Kidney (tissue), 14 donors: ENCODE results near the gene TMEM178B. TPM values are rescaled to one million over a fixed set of nuclear protein-coding genes. Genes with fewer than 3 reads are reported as not detected.
"Not testable (repeated sequence)": the region's sequence is repeated elsewhere in the genome, so short reads cannot be mapped to it uniquely, and the experiment has no call there.

Experiments
- DNase-seq, 5 donors: peaks; one replicate each; pipeline ENCODE4 v3.0.0-alpha.2; 2013 to 2020
- FAIRE-seq: peaks from 2 replicates; lab custom pipeline; 2012; peaks lifted over from hg19 to GRCh38; lab: Jason Lieb, UNC
- H3K27ac ChIP-seq, 2 donors: one replicate each; pipeline ENCODE4 v1.7.0; 2013; ENCODE audit warnings: low read depth in 2 of 2, low read length in 2 of 2, inconsistent platforms in 1 of 2
- H3K27me3 ChIP-seq: one replicate; pipeline ENCODE4 v1.7.1; 2013; ENCODE audit warnings: low read length, inconsistent platforms; ENCODE audit not compliant: control insufficient read depth, insufficient read depth
- H3K36me3 ChIP-seq, 3 donors: one replicate each; pipeline versions ENCODE4 v1.7.0 to v1.7.1; 2013; ENCODE audit warnings: low read length in 3 of 3, control low read depth in 1 of 3, inconsistent platforms in 1 of 3; ENCODE audit not compliant: insufficient read depth in 3 of 3, control insufficient read depth in 2 of 3
- H3K4me1 ChIP-seq, 3 donors: one replicate each; pipeline versions ENCODE4 v1.7.0 to v1.7.1; 2013; ENCODE audit warnings: low read length in 3 of 3, inconsistent platforms in 1 of 3, low read depth in 1 of 3; ENCODE audit not compliant: control insufficient read depth in 2 of 3, insufficient read depth in 2 of 3
- H3K4me3 ChIP-seq, 3 donors: one replicate each; pipeline versions ENCODE4 v1.7.0 to v1.8.1; 2013; ENCODE audit warnings: low read length in 3 of 3, control low read depth in 1 of 3, inconsistent platforms in 1 of 3
- H3K9ac ChIP-seq, 3 donors: one replicate each; pipeline versions ENCODE4 v1.7.0 to v1.7.1; 2013; ENCODE audit warnings: low read length in 3 of 3, control low read depth in 1 of 3, inconsistent platforms in 1 of 3
- H3K9me3 ChIP-seq, 3 donors: one replicate each; pipeline versions ENCODE4 v1.7.0 to v1.7.1; 2013; ENCODE audit warnings: low read length in 3 of 3, control low read depth in 1 of 3, inconsistent platforms in 1 of 3; ENCODE audit not compliant: control insufficient read depth in 2 of 3, insufficient read depth in 1 of 3
- CTCF ChIP-seq: IDR thresholded peaks from 3 replicates; pipeline ENCODE4 v1.5.1; 2012; ENCODE audit warnings: mild to moderate bottlenecking, moderate library complexity, borderline replicate concordance; ENCODE audit not compliant: insufficient read depth; ENCODE audit errors: extremely low read depth
- intact Hi-C: fragments of 100-400 bp; cut with DNase I; formaldehyde crosslinking; loops from one replicate; pipeline ENCODE4 v1.11.1; 2022
- polyA plus RNA-seq: library from polyadenylated mRNA; stranded (reverse); fragments of 350-450 nt; fragmentation: Illumina TruSeq; extraction: RNeasy Lipid Tissue Mini Kit (QIAGEN cat#74804); gene quantifications from one replicate; pipeline ENCODE4 v1.2.3, GENCODE V29; 2014; ENCODE audit warnings: low read depth, low replicate concordance; ENCODE audit not compliant: insufficient read depth
- total RNA-seq: library from RNA; stranded (reverse); fragmentation: NEBNext Ultra II Directional; extraction: Animal tissue kit (Norgen Biotek cat#: 25700); gene quantifications from one replicate; pipeline ENCODE4 v1.2.1, GENCODE V29; 2021
- donor health status: control.
- donor health status: control.
- donor health status: control.
- donor health status: control.
- donor health status: control.
- donor health status: DM: yes; HTN: yes; CAD: no.
- donor health status: Normal renal cell carcinoma (clear cell type).

Gene TMEM178B
- total and polyA plus RNA-seq, 2 donors from 2014 or later, result 0.58 to 20.0 TPM

- H3K27ac ChIP-seq, result no peak overlapping the region
- no peak for TF ChIP-seq CTCF
- DNase-seq (no peak), FAIRE-seq (no peak)
- H3K9me3 ChIP-seq, result no peaks in the 10 kb centered on the region
- H3K27me3 ChIP-seq, result no peaks in the 10 kb centered on the region
- no peak overlapping the region for H3K9ac ChIP-seq
- H3K4me1 ChIP-seq, result no peaks in the 10 kb centered on the region
- no peak overlapping the region for H3K4me3 ChIP-seq
- intact Hi-C loops, result no loop called here
- no peaks in the 10 kb centered on the region for H3K36me3 ChIP-seq
These were observed 40.3 kb downstream of the TMEM178B start for GRCh38 chr7:141114029-141114664.

GRCh38 chr7:141115965-141116364 lies 42.1 kb downstream of the TMEM178B start:
- FAIRE-seq, result no peak
- H3K4me1 ChIP-seq, result no peaks in the 10 kb centered on the region
- no peak overlapping the region for H3K9ac ChIP-seq
- no peak overlapping the region for H3K4me3 ChIP-seq
- H3K9me3 ChIP-seq, result no peaks in the 10 kb centered on the region
- H3K27ac ChIP-seq, result no peak overlapping the region
- no peaks in the 10 kb centered on the region for H3K36me3 ChIP-seq
- no peaks in the 10 kb centered on the region for H3K27me3 ChIP-seq
- DNase-seq, result no peak
- no peak for TF ChIP-seq CTCF
- intact Hi-C loops, result no loop called here

GRCh38 chr7:141116661-141117060 lies 42.8 kb downstream of the TMEM178B start:
- H3K9me3 ChIP-seq, H3K36me3 ChIP-seq, intact Hi-C loops, DNase-seq, H3K27me3 ChIP-seq, H3K27ac ChIP-seq, H3K4me3 ChIP-seq, H3K4me1 ChIP-seq, H3K9ac ChIP-seq, FAIRE-seq: not testable (repeated sequence)

- FAIRE-seq (no peak), DNase-seq (no peak)
- no peak overlapping the region for H3K27ac ChIP-seq
- no peaks in the 10 kb centered on the region for H3K36me3 ChIP-seq
- H3K27me3 ChIP-seq, result no peaks in the 10 kb centered on the region
- H3K4me3 ChIP-seq, result no peak overlapping the region
- no peaks in the 10 kb centered on the region for H3K9me3 ChIP-seq
- H3K9ac ChIP-seq, result no peak overlapping the region
- H3K4me1 ChIP-seq, result no peaks in the 10 kb centered on the region
- intact Hi-C loops, result no loop called here
- no peak for TF ChIP-seq CTCF
These were observed 44.9 kb downstream of the TMEM178B start for GRCh38 chr7:141118767-141119166.
